ENCODE results near the gene TEAD2. TPM values are rescaled to one million over a fixed set of nuclear protein-coding genes. Genes with fewer than 3 reads are reported as not detected.
A peak's percentile ranks its signal among the peaks of the same experiment; 100 is the strongest.

Gene TEAD2
- total and polyA plus RNA-seq, 10 of the 15 experiments (the other 5 are each of a cell fraction or from before 2014, with no cell fraction given), result 0.04 to 0.26 (median 0.11) TPM; not detected in 3

- H2AFZ ChIP-seq (ENCODE audit: control insufficient read depth, low read depth, low read length), result no peak overlapping the region
- peak; percentile 80 for ATAC-seq
- TF ChIP-seq ATF7 (IDR thresholded peaks at IDR 0.05; ENCODE audit: low read depth), result peak; percentile 87
- peak; percentile 57; the same call in 1 of the 2 replicates for TF ChIP-seq ATF3 (IDR thresholded peaks at IDR 0.05; ENCODE audit: borderline replicate concordance, extremely low read depth, low read depth, low read length)
- peak; percentile 100 for TF ChIP-seq MEF2B (IDR thresholded peaks at IDR 0.05; ENCODE audit: partially characterized antibody, poor library complexity, severe bottlenecking)
- peak; percentile 61; the same call in 1 of the 2 replicates for TF ChIP-seq SPI1 (IDR thresholded peaks at IDR 0.05; ENCODE audit: borderline replicate concordance, insufficient read depth, low read depth, low read length)
- no peak for TF ChIP-seq PRDM15 (CRISPR knock-in tag; IDR thresholded peaks at IDR 0.05)
- no peak for TF ChIP-seq SRF (IDR thresholded peaks at IDR 0.05; ENCODE audit: low read depth in 2 of 2, low read length in 2 of 2)
- TF ChIP-seq BHLHE40 (IDR thresholded peaks at IDR 0.05; ENCODE audit: borderline replicate concordance in 1 of 2, low read depth in 2 of 2, low read length in 1 of 2), result peak; percentile 98
- no peak for TF ChIP-seq HDAC2 (IDR thresholded peaks at IDR 0.05)
- TF ChIP-seq KAT2A (conservative IDR thresholded peaks at IDR 0.05; ENCODE audit: control insufficient read depth, low read depth, low read length), result no peak
- TF ChIP-seq FOXK2 (IDR thresholded peaks at IDR 0.05), result no peak
- no peak for TF ChIP-seq WRNIP1 (IDR thresholded peaks at IDR 0.05; ENCODE audit: borderline replicate concordance, low read depth, low read length)
- TF ChIP-seq KLF5 (IDR thresholded peaks at IDR 0.05; ENCODE audit: partially characterized antibody), result peak; percentile 64
- TF ChIP-seq PAX8 (IDR thresholded peaks at IDR 0.05), result no peak
- TF ChIP-seq TBL1XR1 (IDR thresholded peaks at IDR 0.05; ENCODE audit: low read depth, low read length), result peak; percentile 99
- TF ChIP-seq TAF1 (IDR thresholded peaks at IDR 0.05; ENCODE audit: borderline replicate concordance, low read depth, low read length), result 0 out of 2 replicates have a peak, but pooled peaks have one; percentile 24
- peak; percentile 92; the same call in 1 of the 2 replicates for TF ChIP-seq BACH1 (IDR thresholded peaks at IDR 0.05; ENCODE audit: borderline replicate concordance)
- TF ChIP-seq ZNF24 (IDR thresholded peaks at IDR 0.05), result no peak
- peak; percentile 97 for TF ChIP-seq BCL11A (IDR thresholded peaks at IDR 0.05; ENCODE audit: low read depth, low read length)
- TF ChIP-seq RUNX3 (IDR thresholded peaks at IDR 0.05; ENCODE audit: low read length), result peak; percentile 98
- TF ChIP-seq HCFC1 (IDR thresholded peaks at IDR 0.05; ENCODE audit: low read length), result no peak
- TF ChIP-seq CHD4 (IDR thresholded peaks at IDR 0.05), result no peak
Observed at GRCh38 chr19:49340069-49340864, 21.9 kb downstream of the TEAD2 start.

More at GRCh38 chr19:49340069-49340864, 21.9 kb downstream of the TEAD2 start:
- H3K79me2 ChIP-seq (ENCODE audit: control insufficient read depth, insufficient read depth, low read length), result peaks cover 32% of the 10 kb centered on the region
- peak overlapping the region; percentile 71 for H3K4me2 ChIP-seq (ENCODE audit: control insufficient read depth, insufficient read depth)
- intact Hi-C loops (cut with micrococcal nuclease; ENCODE audit: unreplicated experiment) (loop anchor here (1.0 kb wide), 1 partner anchor 103 kb away; no protein-coding TSS in a partner anchor), in situ Hi-C loops (cut with MboI) (no loop called here)
- SMC1A ChIA-PET (ENCODE audit: uncharacterized antibody, unreplicated experiment), result interaction anchor here (0.8 to 3.2 kb wide), 7 partner anchors 8 to 132 kb away, joined by 3 to 13 read pairs (median 3); no protein-coding TSS in a partner anchor
- CTCF ChIA-PET, result interaction anchor here (1.0 to 3.0 kb wide), 6 partner anchors 9 to 133 kb away, joined by 3 to 17 read pairs (median 6); partner anchors contain the start of gene FLT3LG
- H3K9ac ChIP-seq (ENCODE audit: control insufficient read depth, insufficient read depth, low read length), result no peak overlapping the region
- POLR2A ChIA-PET, result interaction anchor here (0.6 to 3.0 kb wide), 10 partner anchors 8 to 112 kb away, joined by 3 to 44 read pairs (median 5); partner anchors contain the start of gene PIH1D1
- DNase-seq (ENCODE audit: low read depth, low spot score), result peak; percentile 93
- peaks cover 0 to 3% of the 10 kb centered on the region in 2 experiments; a peak in 1 of 4 replicates for H3K36me3 ChIP-seq (ENCODE audit: control insufficient read depth in 2 of 2, insufficient read depth in 2 of 2, low read length in 1 of 2)
- no peaks in the 10 kb centered on the region for H4K20me1 ChIP-seq (ENCODE audit: control insufficient read depth, insufficient read depth)
- H3K4me1 ChIP-seq (ENCODE audit: control insufficient read depth, insufficient read depth, low read length), result peaks cover 27% of the 10 kb centered on the region
- BruUV-seq (replicated peaks), result no TSS peak
- H3K27ac ChIP-seq (ENCODE audit: control insufficient read depth, insufficient read depth), result no peak overlapping the region
- no peaks in the 10 kb centered on the region for H3K27me3 ChIP-seq (replicated peaks in 1 of 2; ENCODE audit: control insufficient read depth in 2 of 2, insufficient read depth in 2 of 2, low read length in 1 of 2)
- RAD21 ChIA-PET (ENCODE audit: unreplicated experiment), result interaction anchor here (0.7 to 2.8 kb wide), 10 partner anchors 9 to 129 kb away, joined by 3 to 15 read pairs (median 5); no protein-coding TSS in a partner anchor
- FAIRE-seq, result peak; percentile 23
- WGBS (ENCODE audit: insufficient coverage, insufficient replicate concordance, low lambda C conversion rate, missing lambda C conversion rate), result 4% methylated on average over 29 of the region's 36 CpGs
- no peaks in the 10 kb centered on the region for H3K9me3 ChIP-seq (replicated peaks; ENCODE audit: control insufficient read depth, insufficient read depth, low read length)
- H3K4me3 ChIP-seq, result 0 out of 2 replicates have a peak overlapping the region, but pooled peaks have one; percentile 20
